GM18502 (cell line): Measurements from ENCODE around the gene RREB1.

ENCODE experiments used
- ATAC-seq: cut with Tn5 transposase; IDR thresholded peaks from one replicate; pipeline ENCODE4 v1.9.1; 2021; ENCODE audit warnings: mild to moderate bottlenecking; ENCODE audit not compliant: unreplicated experiment, poor library complexity

Gene RREB1

GRCh38 chr6:7098993-7099392, 8.8 kb upstream of the RREB1 start:
- ATAC-seq = no peak

- no peak for ATAC-seq
These were observed 7.5 kb upstream of the RREB1 start for GRCh38 chr6:7100072-7100752.

- ATAC-seq = no peak
These were observed 7.0 kb upstream of the RREB1 start for GRCh38 chr6:7100753-7101081.

- ATAC-seq = no peak
These were observed 6.5 kb upstream of the RREB1 start for GRCh38 chr6:7101290-7101689.

GRCh38 chr6:7104752-7105151, 3.0 kb upstream of the RREB1 start:
- no peak for ATAC-seq

GRCh38 chr6:7106215-7106751, 1.5 kb upstream of the RREB1 start:
- no peak for ATAC-seq

GRCh38 chr6:7106752-7107577, 796 bp upstream of the RREB1 start:
- peak; percentile 43 for ATAC-seq

- ATAC-seq = peak; percentile 0
These were observed 619 bp downstream of the RREB1 start for GRCh38 chr6:7108196-7108963.

- ATAC-seq = no peak
These were observed 1.4 kb downstream of the RREB1 start for GRCh38 chr6:7108964-7109836.

- no peak for ATAC-seq
These were observed 2.5 kb downstream of the RREB1 start for GRCh38 chr6:7110092-7110792.

- no peak for ATAC-seq
These were observed 3.4 kb downstream of the RREB1 start for GRCh38 chr6:7111095-7111690.

- ATAC-seq = no peak
These were observed 4.4 kb downstream of the RREB1 start for GRCh38 chr6:7112171-7112570.

GRCh38 chr6:7112741-7113313, 5.1 kb downstream of the RREB1 start:
- ATAC-seq = peak; percentile 46

- no peak for ATAC-seq
These were observed 7.1 kb downstream of the RREB1 start for GRCh38 chr6:7114744-7115458.

- no peak for ATAC-seq
These were observed 7.9 kb downstream of the RREB1 start for GRCh38 chr6:7115543-7116231.

- no peak for ATAC-seq
These were observed 11.6 kb downstream of the RREB1 start for GRCh38 chr6:7119272-7119801.

- no peak for ATAC-seq
These were observed 14.0 kb downstream of the RREB1 start for GRCh38 chr6:7121700-7122241.
